NCI-H2196 treated with DMSO at 0.1 percent for 48 hours (cell line): ENCODE results near the gene DIPK1B.
"Not testable (repeated sequence)": the region's sequence is repeated elsewhere in the genome, so short reads cannot be mapped to it uniquely, and the experiment has no call there.

Experiments
- DNase-seq: peaks from one replicate; lab custom pipeline; 2025; ENCODE audit not compliant: unreplicated experiment; lab: John Stamatoyannopoulos, UW

Gene DIPK1B

GRCh38 chr9:136764301-136764891 lies 52.0 kb downstream of the DIPK1B start, which contains the start of gene LCN15:
Gene LCN15, minus strand, starts transcription at chr9:136764518. Its CDS starts 30 bp downstream, at chr9:136764488.
- DNase-seq, result no peak

- DNase-seq, result no peak
Measured at GRCh38 chr9:136765041-136765440, 52.7 kb downstream of the DIPK1B start.

GRCh38 chr9:136765745-136766409 lies 53.5 kb downstream of the DIPK1B start:
- DNase-seq, result not testable (repeated sequence)

GRCh38 chr9:136766410-136767120 lies 54.2 kb downstream of the DIPK1B start:
- peak; percentile 39 for DNase-seq

GRCh38 chr9:136769710-136770191 lies 57.4 kb downstream of the DIPK1B start:
- DNase-seq, result no peak

GRCh38 chr9:136771907-136772415 lies 59.6 kb downstream of the DIPK1B start:
- DNase-seq, result no peak

GRCh38 chr9:136773386-136774044 lies 61.1 kb downstream of the DIPK1B start:
- DNase-seq, result no peak
